Lower leg skin (tissue), 3 donors: Measurements from ENCODE around the gene INPP4A.

Experiments
- CTCF ChIP-seq, 3 donors: fragments of 450-650 bp; IDR thresholded peaks; one replicate each; pipeline ENCODE4 v1.5.1; 2016; ENCODE audit warnings: antibody characterized with exemption in 3 of 3, mild to moderate bottlenecking in 3 of 3, moderate library complexity in 2 of 3
- POLR2A ChIP-seq, 2 donors: fragments of 450-650 bp; IDR thresholded peaks; one replicate each; pipeline ENCODE4 v1.6.1; 2016 to 2017; ENCODE audit warnings: antibody characterized with exemption in 2 of 2, mild to moderate bottlenecking in 1 of 2, moderate library complexity in 1 of 2

- no peak for TF ChIP-seq CTCF (IDR thresholded peaks at IDR 0.05)
- no peak for TF ChIP-seq POLR2A (IDR thresholded peaks at IDR 0.05)
Measured at GRCh38 chr2:98496750-98497493, 52.3 kb downstream of the INPP4A start.
